Measurements from ENCODE around the gene KRT26.

DNA sequence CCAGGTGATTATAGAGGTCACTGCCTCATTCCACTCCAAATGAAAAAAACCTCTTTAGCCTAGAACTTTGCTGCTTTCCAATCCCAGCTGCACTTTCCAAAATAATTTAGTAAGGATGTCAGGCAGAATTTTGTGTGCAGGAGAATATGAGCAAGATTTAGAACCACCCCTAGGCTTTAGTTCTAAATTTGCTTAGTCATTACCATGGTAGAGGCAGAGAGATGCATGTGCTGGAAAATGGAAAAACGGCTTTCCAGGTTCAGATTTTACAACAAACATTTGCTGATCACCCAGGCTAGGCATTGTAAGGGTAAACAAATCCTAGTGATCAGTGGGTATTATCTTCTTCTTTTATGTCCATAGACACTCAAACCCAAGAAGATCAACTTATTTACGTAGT, 6.3 kb downstream of the KRT26 start:
- TF ChIP-seq MAFK (IDR thresholded peaks at IDR 0.05; ENCODE audit: low read depth, low read length) (no peak), SP1 (IDR thresholded peaks at IDR 0.05; ENCODE audit: low read depth, low read length) (no peak), EP300 (IDR thresholded peaks at IDR 0.05; ENCODE audit: borderline replicate concordance in 1 of 2, low read depth in 2 of 2, low read length in 2 of 2) (no peak), JUN (IDR thresholded peaks at IDR 0.05; ENCODE audit: low read depth, low read length) (no peak), TEAD4 (IDR thresholded peaks at IDR 0.05; ENCODE audit: low read depth, low read length) (no peak), ASH2L (IDR thresholded peaks at IDR 0.05; ENCODE audit: low read length) (no peak), GABPA (IDR thresholded peaks at IDR 0.05; ENCODE audit: borderline replicate concordance, insufficient read depth, low read length) (no peak), RFX5 (IDR thresholded peaks at IDR 0.05; ENCODE audit: borderline replicate concordance, low read depth, low read length) (no peak), GTF2F1 (IDR thresholded peaks at IDR 0.05; ENCODE audit: borderline replicate concordance, low read depth, low read length) (no peak), EZH2 (IDR thresholded peaks at IDR 0.05; ENCODE audit: low read depth, low read length, severe bottlenecking) (no peak), KDM4A (IDR thresholded peaks at IDR 0.05; ENCODE audit: low read depth, low read length, severe bottlenecking) (no peak)
- TF ChIP-seq, protein P1, sequence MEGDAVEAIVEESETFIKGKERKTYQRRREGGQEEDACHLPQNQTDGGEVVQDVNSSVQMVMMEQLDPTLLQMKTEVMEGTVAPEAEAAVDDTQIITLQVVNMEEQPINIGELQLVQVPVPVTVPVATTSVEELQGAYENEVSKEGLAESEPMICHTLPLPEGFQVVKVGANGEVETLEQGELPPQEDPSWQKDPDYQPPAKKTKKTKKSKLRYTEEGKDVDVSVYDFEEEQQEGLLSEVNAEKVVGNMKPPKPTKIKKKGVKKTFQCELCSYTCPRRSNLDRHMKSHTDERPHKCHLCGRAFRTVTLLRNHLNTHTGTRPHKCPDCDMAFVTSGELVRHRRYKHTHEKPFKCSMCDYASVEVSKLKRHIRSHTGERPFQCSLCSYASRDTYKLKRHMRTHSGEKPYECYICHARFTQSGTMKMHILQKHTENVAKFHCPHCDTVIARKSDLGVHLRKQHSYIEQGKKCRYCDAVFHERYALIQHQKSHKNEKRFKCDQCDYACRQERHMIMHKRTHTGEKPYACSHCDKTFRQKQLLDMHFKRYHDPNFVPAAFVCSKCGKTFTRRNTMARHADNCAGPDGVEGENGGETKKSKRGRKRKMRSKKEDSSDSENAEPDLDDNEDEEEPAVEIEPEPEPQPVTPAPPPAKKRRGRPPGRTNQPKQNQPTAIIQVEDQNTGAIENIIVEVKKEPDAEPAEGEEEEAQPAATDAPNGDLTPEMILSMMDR (IDR thresholded peaks at IDR 0.05; ENCODE audit: control extremely low read depth in 1 of 3, insufficient read depth in 1 of 3, low read depth in 1 of 3, low read length in 3 of 3), result no peak
- TF ChIP-seq, protein P2, sequence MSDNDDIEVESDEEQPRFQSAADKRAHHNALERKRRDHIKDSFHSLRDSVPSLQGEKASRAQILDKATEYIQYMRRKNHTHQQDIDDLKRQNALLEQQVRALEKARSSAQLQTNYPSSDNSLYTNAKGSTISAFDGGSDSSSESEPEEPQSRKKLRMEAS (IDR thresholded peaks at IDR 0.05), result no peak
